ENCODE measurements around the gene FOXD1.
"Not testable (repeated sequence)": the region's sequence is repeated elsewhere in the genome, so short reads cannot be mapped to it uniquely, and the experiment has no call there.

FOXD1 gene

DNA sequence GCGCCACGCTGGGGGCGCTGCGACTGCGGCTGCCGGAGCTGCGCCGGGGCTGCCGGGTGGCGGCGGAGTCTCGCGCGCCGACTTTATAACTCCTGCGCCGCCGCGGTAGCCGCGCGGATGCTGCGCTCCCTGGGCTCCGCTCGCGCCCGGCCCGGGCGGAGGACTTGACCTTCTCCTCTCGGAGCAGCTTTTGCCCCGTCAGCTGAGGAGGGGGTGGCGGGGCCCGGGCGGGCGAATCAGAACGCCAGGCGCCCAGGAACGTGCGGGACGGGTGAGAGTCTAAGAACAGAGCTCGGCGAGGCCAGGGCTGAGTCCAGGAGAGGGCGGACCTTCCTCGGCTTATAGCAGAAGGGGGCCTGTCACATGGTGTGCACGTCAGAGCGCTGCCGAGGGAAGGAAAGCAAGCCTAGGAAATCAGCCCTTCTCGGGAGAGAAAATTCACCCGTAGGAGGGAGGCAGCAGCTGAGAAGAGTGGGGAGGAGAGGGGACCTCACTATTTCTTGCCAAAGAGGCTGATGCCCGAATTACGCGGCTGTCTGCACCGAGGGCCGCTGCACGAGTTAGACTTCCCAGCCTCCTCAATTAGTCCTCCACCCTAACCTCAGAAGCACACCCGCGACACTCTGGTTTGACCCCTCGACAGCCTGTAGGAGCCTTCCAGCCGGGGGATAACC, at the start of gene FOXD1:
Gene FOXD1, minus strand, starts transcription at position 315 of the 674 bp plus-strand sequence. CDS start 415 bp downstream, outside the sequence.
- no peaks in the 10 kb centered on the region for H3K36me3 Mint-ChIP-seq (ENCODE audit: low read depth)
- H3K4me3 Mint-ChIP-seq = peak within 1 kb of the TSS; percentile 78
- peak within 1 kb of the TSS; percentile 82 for H3K27ac Mint-ChIP-seq
- H3K27me3 Mint-ChIP-seq = peaks cover 84% of the 10 kb centered on the region
- H3K4me1 Mint-ChIP-seq (ENCODE audit: low read depth) = peaks cover 19% of the 10 kb centered on the region
- H3K9me3 Mint-ChIP-seq = no peaks in the 10 kb centered on the region
- DNase-seq = peak; percentile 69

GRCh38 chr5:73497497-73498056, 49.0 kb upstream of the FOXD1 start:
- H3K4me3 Mint-ChIP-seq = peak overlapping the region; percentile 97
- H3K27me3 Mint-ChIP-seq = peaks cover 12% of the 10 kb centered on the region
- H3K36me3 Mint-ChIP-seq (ENCODE audit: low read depth) = peaks cover 49% of the 10 kb centered on the region
- no peaks in the 10 kb centered on the region for H3K9me3 Mint-ChIP-seq
- H3K4me1 Mint-ChIP-seq (ENCODE audit: low read depth) = peaks cover 37% of the 10 kb centered on the region
- no peak for DNase-seq
- H3K27ac Mint-ChIP-seq = peak overlapping the region; percentile 99

DNA sequence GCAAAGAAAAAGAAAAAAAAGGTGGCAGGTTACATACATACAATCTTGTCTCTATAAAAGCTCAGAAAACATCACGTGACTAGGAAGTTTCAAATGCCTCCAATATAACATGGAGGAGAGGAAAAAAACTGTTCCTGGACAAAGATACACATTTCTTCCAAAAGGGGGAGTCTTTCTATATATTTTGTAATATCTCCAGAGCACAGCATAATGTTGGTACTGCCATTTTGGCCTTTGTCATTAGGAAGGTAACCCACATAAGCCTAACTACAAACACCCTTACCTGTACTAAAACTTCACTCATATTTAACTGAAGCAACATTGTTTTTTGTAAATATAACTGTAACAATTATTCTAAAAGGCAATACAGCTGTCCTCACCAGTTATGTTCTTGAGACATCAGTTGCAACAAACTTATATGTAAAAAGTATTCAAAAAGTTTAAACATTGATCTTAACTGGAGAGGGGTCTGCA, 48.4 kb upstream of the FOXD1 start:
- Mint-ChIP-seq H3K4me3 (peak overlapping the region; percentile 97), H3K9me3 (no peaks in the 10 kb centered on the region), H3K4me1 (ENCODE audit: low read depth) (peaks cover 32% of the 10 kb centered on the region), H3K27me3 (peaks cover 16% of the 10 kb centered on the region), H3K36me3 (ENCODE audit: low read depth) (peaks cover 43% of the 10 kb centered on the region), H3K27ac (peak overlapping the region; percentile 99)
- DNase-seq = no peak

DNA sequence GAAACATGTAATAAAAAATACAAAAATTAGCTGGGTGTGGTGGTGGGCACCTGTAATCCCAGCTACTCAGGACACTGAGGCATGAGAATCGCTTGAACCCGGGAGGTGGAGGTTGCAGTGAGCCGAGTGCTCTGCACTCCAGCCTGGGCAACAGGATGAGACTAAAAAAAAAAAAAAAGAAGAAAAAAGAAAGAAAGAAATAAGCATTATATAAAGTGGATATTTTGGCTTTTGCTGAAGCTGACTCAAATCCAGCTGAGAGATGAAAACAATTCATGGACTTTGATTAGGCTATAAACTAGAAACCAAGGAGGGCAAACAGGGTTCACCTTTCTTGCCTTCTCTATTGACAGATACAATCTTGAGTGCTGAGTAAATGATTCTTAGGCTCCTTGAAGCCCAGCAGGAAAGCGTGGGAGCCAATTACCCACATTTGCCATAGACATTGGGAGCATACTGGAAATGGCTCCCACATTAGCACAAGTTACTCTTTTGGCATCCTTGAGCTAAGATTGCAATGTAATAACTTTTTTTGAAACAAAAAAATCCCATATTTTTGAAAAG, 47.3 kb upstream of the FOXD1 start:
- peaks cover 21% of the 10 kb centered on the region for H3K27me3 Mint-ChIP-seq
- H3K4me3 Mint-ChIP-seq = no peak overlapping the region
- H3K9me3 Mint-ChIP-seq = no peaks in the 10 kb centered on the region
- DNase-seq = no peak
- H3K27ac Mint-ChIP-seq = no peak overlapping the region
- H3K36me3 Mint-ChIP-seq (ENCODE audit: low read depth) = peaks cover 31% of the 10 kb centered on the region
- peaks cover 24% of the 10 kb centered on the region for H3K4me1 Mint-ChIP-seq (ENCODE audit: low read depth)

DNA sequence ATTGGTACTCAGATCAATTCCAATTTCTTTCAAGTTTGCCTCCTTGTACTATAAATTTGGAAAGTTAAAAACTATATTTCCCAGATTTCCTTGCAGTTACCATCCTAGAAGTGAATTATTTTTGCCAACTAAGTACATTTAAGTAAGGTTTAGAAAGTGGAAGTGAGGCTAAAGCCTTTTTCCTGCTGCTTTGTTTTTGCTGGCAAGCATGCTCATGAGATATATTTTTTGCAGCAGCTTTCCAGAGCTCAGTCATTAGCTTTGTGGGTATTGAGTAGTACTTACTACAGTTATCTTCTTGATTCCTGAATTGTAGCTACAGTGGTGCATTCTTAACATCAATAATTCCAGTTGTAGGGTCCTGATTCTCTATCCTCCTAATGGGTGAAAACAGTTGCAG, 46.1 kb upstream of the FOXD1 start:
- DNase-seq = no peak
- Mint-ChIP-seq H3K4me1 (ENCODE audit: low read depth) (peaks cover 15% of the 10 kb centered on the region), H3K27ac (no peak overlapping the region), H3K27me3 (peaks cover 24% of the 10 kb centered on the region), H3K9me3 (no peaks in the 10 kb centered on the region), H3K4me3 (no peak overlapping the region), H3K36me3 (ENCODE audit: low read depth) (peaks cover 20% of the 10 kb centered on the region)

DNA sequence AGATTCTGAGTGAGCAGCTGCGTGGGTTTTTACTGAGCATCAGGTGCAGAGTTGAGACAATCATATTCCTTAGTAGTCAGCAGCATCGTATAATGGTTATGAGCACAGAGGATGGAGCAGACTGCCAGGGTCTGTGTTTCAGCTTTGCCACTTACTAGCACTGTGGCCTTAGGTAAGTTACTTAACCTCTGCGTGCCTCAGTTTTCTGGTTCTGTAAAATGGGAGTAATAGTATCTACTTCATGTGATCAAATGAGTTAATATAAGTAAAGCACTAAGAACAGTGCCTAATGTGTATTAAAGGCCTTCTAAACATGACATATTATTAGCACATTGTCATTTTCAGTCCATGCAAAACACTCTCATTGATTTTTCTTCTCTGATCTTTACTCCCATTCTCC, 44.8 kb upstream of the FOXD1 start:
- Mint-ChIP-seq H3K36me3 (ENCODE audit: low read depth) (peaks cover 8% of the 10 kb centered on the region), H3K4me1 (ENCODE audit: low read depth) (peaks cover 11% of the 10 kb centered on the region), H3K4me3 (no peak overlapping the region), H3K27me3 (peaks cover 28% of the 10 kb centered on the region), H3K9me3 (no peaks in the 10 kb centered on the region), H3K27ac (no peak overlapping the region)
- DNase-seq = no peak

GRCh38 chr5:73491155-73491554, 42.6 kb upstream of the FOXD1 start:
- Mint-ChIP-seq H3K9me3 (no peaks in the 10 kb centered on the region), H3K36me3 (ENCODE audit: low read depth) (no peaks in the 10 kb centered on the region), H3K27me3 (peaks cover 42% of the 10 kb centered on the region), H3K4me1 (ENCODE audit: low read depth) (no peaks in the 10 kb centered on the region), H3K4me3 (no peak overlapping the region), H3K27ac (no peak overlapping the region)
- DNase-seq = no peak

DNA sequence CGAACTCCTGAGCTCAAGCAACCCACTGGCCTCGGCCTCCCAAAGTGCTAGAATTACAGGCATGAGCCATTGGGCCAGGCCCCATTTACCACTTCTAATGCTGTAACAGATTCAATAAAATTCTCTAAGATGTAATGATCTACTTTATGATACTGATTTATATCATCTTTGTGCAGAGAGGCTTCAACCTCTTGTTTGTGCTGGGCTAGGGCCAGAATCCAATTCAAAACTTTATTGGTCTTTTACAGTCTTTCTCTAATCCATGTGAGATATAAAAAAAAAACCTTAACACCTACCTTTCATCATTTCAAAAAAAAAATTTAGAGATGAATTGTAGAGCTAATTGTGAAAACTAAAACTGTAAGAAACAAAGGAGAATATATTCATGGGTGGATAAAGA, 41.5 kb upstream of the FOXD1 start:
- Mint-ChIP-seq H3K36me3 (ENCODE audit: low read depth) (no peaks in the 10 kb centered on the region), H3K27ac (no peak overlapping the region), H3K9me3 (no peaks in the 10 kb centered on the region), H3K27me3 (peaks cover 43% of the 10 kb centered on the region), H3K4me1 (ENCODE audit: low read depth) (no peaks in the 10 kb centered on the region), H3K4me3 (no peak overlapping the region)
- no peak for DNase-seq

DNA sequence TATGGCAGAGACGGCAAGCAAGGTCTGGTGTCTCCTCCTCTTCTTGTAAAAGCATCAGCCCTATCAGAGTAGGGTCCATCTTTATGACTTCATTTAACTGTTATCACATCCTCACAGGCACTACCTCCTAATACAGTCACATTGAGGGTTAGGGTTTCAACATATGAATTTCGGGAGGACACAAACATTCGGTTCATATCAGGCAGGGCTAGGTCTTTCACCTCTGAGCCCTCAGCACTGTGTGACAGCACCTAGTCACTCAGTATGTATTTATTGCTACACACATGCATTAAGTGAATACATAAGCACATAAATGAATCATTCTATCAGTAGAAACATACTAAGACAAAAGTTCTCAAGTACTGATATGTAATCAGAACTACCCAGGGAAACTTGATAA, 40.2 kb upstream of the FOXD1 start:
- H3K36me3 Mint-ChIP-seq (ENCODE audit: low read depth) = no peaks in the 10 kb centered on the region
- no peaks in the 10 kb centered on the region for H3K4me1 Mint-ChIP-seq (ENCODE audit: low read depth)
- no peak overlapping the region for H3K27ac Mint-ChIP-seq
- peaks cover 42% of the 10 kb centered on the region for H3K27me3 Mint-ChIP-seq
- H3K9me3 Mint-ChIP-seq = no peaks in the 10 kb centered on the region
- no peak for DNase-seq
- H3K4me3 Mint-ChIP-seq = no peak overlapping the region

- Mint-ChIP-seq H3K27me3 (peaks cover 37% of the 10 kb centered on the region), H3K27ac (no peak overlapping the region), H3K4me1 (ENCODE audit: low read depth) (no peaks in the 10 kb centered on the region), H3K9me3 (no peaks in the 10 kb centered on the region), H3K36me3 (ENCODE audit: low read depth) (no peaks in the 10 kb centered on the region), H3K4me3 (no peak overlapping the region)
- no peak for DNase-seq
Observed at GRCh38 chr5:73487815-73488214, 39.2 kb upstream of the FOXD1 start.

- not testable (repeated sequence) for H3K4me3 Mint-ChIP-seq; H3K27ac Mint-ChIP-seq; DNase-seq; H3K4me1 Mint-ChIP-seq (ENCODE audit: low read depth); H3K36me3 Mint-ChIP-seq (ENCODE audit: low read depth); H3K9me3 Mint-ChIP-seq
- H3K27me3 Mint-ChIP-seq = peaks cover 32% of the 10 kb centered on the region
Observed at GRCh38 chr5:73487257-73487656, 38.7 kb upstream of the FOXD1 start.

DNA sequence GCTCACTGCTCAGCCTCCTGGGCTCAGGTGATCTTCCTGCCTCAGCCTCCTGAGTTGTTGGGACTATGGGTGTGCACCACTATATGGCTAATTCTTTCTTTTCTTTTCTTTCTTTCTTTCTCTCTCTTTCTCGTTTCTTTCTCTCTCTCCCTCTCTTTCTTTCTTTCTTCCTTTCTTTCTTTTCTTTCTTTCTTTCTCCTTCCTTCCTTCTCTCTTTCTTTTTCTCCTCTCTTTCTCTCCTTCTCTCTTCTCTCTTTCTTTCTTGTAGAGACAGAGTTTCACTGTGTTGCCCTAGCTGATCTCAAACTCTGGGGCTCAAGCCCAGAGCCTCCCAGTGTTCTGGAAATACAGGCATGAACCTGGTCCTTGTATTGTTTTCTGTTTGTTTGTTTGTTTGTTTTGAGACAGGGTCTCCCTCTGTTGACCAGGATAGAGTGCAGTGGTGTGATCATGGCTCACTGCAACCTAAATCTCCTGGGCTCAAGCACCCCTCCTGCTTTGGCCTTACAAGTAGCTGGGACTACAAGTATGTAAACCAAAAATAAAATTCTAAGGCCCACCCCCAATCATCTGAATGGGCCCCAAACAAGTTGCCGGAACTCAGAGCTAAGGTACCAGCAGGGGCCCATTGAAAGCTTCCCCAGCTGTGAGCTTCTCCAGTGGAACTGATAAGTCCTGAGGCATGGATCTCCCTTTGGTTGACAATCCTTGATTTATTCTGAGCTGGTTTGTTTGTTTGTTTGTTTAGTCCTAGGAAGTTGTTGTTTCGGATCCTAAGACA, 37.7 kb upstream of the FOXD1 start:
- Mint-ChIP-seq H3K9me3 (no peaks in the 10 kb centered on the region), H3K27me3 (peaks cover 34% of the 10 kb centered on the region), H3K4me1 (ENCODE audit: low read depth) (no peaks in the 10 kb centered on the region), H3K36me3 (ENCODE audit: low read depth) (no peaks in the 10 kb centered on the region), H3K27ac (no peak overlapping the region), H3K4me3 (no peak overlapping the region)
- DNase-seq = no peak

DNA sequence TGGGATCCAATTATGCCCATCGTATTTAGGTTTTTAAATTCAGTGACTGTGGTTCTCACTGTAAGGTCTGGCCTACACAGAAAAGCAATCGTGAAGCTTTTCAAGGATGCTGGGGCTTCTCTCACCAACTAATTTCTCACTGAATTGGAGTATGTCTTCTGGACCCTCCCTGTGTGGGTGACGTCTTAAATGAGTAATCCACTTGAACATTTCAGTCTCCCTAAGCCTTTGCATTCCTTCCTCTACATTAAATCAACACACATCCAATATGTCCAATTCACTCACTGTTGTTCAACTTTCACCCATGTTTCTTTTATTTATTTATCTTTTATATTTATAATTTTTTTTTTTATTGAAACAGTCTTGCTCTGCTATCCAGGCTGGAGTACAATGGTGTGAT, 37.1 kb upstream of the FOXD1 start:
- no peak overlapping the region for H3K4me3 Mint-ChIP-seq
- no peaks in the 10 kb centered on the region for H3K4me1 Mint-ChIP-seq (ENCODE audit: low read depth)
- no peak overlapping the region for H3K27ac Mint-ChIP-seq
- no peak for DNase-seq
- no peaks in the 10 kb centered on the region for H3K36me3 Mint-ChIP-seq (ENCODE audit: low read depth)
- H3K9me3 Mint-ChIP-seq = no peaks in the 10 kb centered on the region
- H3K27me3 Mint-ChIP-seq = peaks cover 32% of the 10 kb centered on the region

- no peaks in the 10 kb centered on the region for H3K4me1 Mint-ChIP-seq (ENCODE audit: low read depth)
- DNase-seq = no peak
- H3K27me3 Mint-ChIP-seq = peaks cover 37% of the 10 kb centered on the region
- no peaks in the 10 kb centered on the region for H3K36me3 Mint-ChIP-seq (ENCODE audit: low read depth)
- no peaks in the 10 kb centered on the region for H3K9me3 Mint-ChIP-seq
- no peak overlapping the region for H3K4me3 Mint-ChIP-seq
- no peak overlapping the region for H3K27ac Mint-ChIP-seq
Observed at GRCh38 chr5:73484511-73484910, 35.9 kb upstream of the FOXD1 start.

DNA sequence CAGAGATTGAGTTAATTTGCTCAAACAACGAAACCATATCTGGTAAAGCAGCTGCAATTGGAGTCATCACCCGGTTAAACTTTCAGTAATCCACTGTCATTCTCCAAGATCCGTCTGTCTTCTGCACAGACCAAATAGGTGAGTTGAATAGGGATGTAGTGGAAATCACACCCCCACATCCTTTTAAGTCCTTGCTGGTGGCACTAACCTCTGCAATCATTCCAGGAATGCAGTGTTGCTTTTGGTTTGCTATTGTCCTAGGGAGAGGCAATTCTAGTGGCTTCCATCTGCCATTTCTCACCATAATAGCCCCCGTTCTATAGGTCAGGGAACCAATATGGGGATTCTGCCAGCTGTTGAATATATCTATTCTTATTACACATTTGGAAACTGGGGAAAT, 35.1 kb upstream of the FOXD1 start:
- no peak for DNase-seq
- Mint-ChIP-seq H3K4me3 (no peak overlapping the region), H3K4me1 (ENCODE audit: low read depth) (no peaks in the 10 kb centered on the region), H3K27ac (no peak overlapping the region), H3K27me3 (peaks cover 41% of the 10 kb centered on the region), H3K36me3 (ENCODE audit: low read depth) (no peaks in the 10 kb centered on the region), H3K9me3 (no peaks in the 10 kb centered on the region)

All from activated T-cell treated with anti-CD3 and anti-CD28 coated beads, Interleukin-2, amount 50 U/mL, for 24 hours (primary cell).